Keratinocyte (primary cell): ENCODE data around the gene ABL2. TPM values are rescaled to one million over a fixed set of nuclear protein-coding genes. Genes with fewer than 3 reads are reported as not detected.

Experiments
- DNase-seq: peaks from one replicate; pipeline ENCODE4 v3.0.0-alpha.2; 2011; ENCODE audit warnings: low read depth, missing footprints, low spot score
- FAIRE-seq: peaks from 2 replicates; lab custom pipeline; 2011; peaks lifted over from hg19 to GRCh38; lab: Jason Lieb, UNC
- H2AFZ ChIP-seq: 2 replicates; pipeline ENCODE4 v1.6.0; 2012; ENCODE audit warnings: low read length, control low read depth, inconsistent platforms; ENCODE audit not compliant: control insufficient read depth
- H3K27ac ChIP-seq: 2 replicates; pipeline ENCODE4 v1.5.1; 2011; ENCODE audit warnings: low read length; ENCODE audit not compliant: control insufficient read depth, insufficient read depth
- H3K27me3 ChIP-seq: 3 replicates; pipeline ENCODE4 v1.6.0; 2011; ENCODE audit warnings: low read length; ENCODE audit not compliant: control insufficient read depth, insufficient read depth; ENCODE audit errors: extremely low read depth
- H3K36me3 ChIP-seq, 2 experiments: 2 replicates in 1 of 2; 3 replicates in 1 of 2; pipeline ENCODE4 v1.5.1; 2011; ENCODE audit warnings: low read length in 2 of 2, mild to moderate bottlenecking in 1 of 2; ENCODE audit not compliant: control insufficient read depth in 2 of 2, insufficient read depth in 2 of 2; ENCODE audit errors: extremely low read depth in 1 of 2
- H3K4me1 ChIP-seq: 3 replicates; pipeline ENCODE4 v1.5.1; 2011; ENCODE audit warnings: low read length; ENCODE audit not compliant: control insufficient read depth, insufficient read depth; ENCODE audit errors: extremely low read depth
- H3K4me2 ChIP-seq: 3 replicates; pipeline ENCODE4 v1.6.0; 2011; ENCODE audit warnings: low read depth, low read length; ENCODE audit not compliant: control insufficient read depth, insufficient read depth; ENCODE audit errors: extremely low read depth
- H3K4me3 ChIP-seq, 3 experiments: fragments of 200-600 bp in 1 of 3; sonication (generic) in 1 of 3; 2 replicates in 2 of 3; 3 replicates in 1 of 3; pipeline ENCODE4 v1.5.1; 2011 to 2016; ENCODE audit warnings: low read length in 3 of 3, mild to moderate bottlenecking in 3 of 3, control low read depth in 2 of 3, inconsistent platforms in 1 of 3, low read depth in 1 of 3, mixed read lengths in 1 of 3, mixed run types in 1 of 3, moderate library complexity in 1 of 3; ENCODE audit not compliant: control insufficient read depth in 2 of 3, insufficient read depth in 2 of 3; ENCODE audit errors: extremely low read depth in 1 of 3
- H3K79me2 ChIP-seq: 2 replicates; pipeline ENCODE4 v1.6.0; 2012; ENCODE audit warnings: low read length; ENCODE audit not compliant: control insufficient read depth, insufficient read depth
- H3K9ac ChIP-seq: 3 replicates; pipeline ENCODE4 v1.6.0; 2011; ENCODE audit warnings: low read length; ENCODE audit not compliant: control insufficient read depth, insufficient read depth; ENCODE audit errors: extremely low read depth
- H3K9me1 ChIP-seq: 3 replicates; pipeline ENCODE4 v1.6.0; 2011; ENCODE audit warnings: low read length; ENCODE audit not compliant: control insufficient read depth, insufficient read depth; ENCODE audit errors: extremely low read depth
- H3K9me3 ChIP-seq: 2 replicates; pipeline ENCODE4 v1.5.1; 2012; ENCODE audit warnings: low read depth, low read length; ENCODE audit not compliant: control insufficient read depth
- H4K20me1 ChIP-seq: 3 replicates; pipeline ENCODE4 v1.6.0; 2011; ENCODE audit warnings: low read length; ENCODE audit not compliant: control insufficient read depth, insufficient read depth; ENCODE audit errors: extremely low read depth
- EZH2 ChIP-seq: IDR thresholded peaks from one replicate; pipeline ENCODE4 v1.6.1; 2012; ENCODE audit warnings: inconsistent platforms, mild to moderate bottlenecking, low read length, moderate library complexity
- dilution Hi-C: fragments of 300-500 bp; cut with MboI; formaldehyde crosslinking; loops from one replicate; pipeline ENCODE4 v1.7.0; 2020; ENCODE audit warnings: low sequenced_read_pairs; ENCODE audit not compliant: extremely low pct_ligation_motif_present
- polyA plus RNA-seq, 5 experiments: library from polyadenylated mRNA; depleted of rRNA in 3 of 5; stranded (reverse) in 3 of 5; stranded (forward) in 1 of 5; unstranded in 1 of 5; fragments of >200 nt; gene quantifications; 1 replicate in 1 of 5; 2 replicates in 3 of 5; 3 replicates in 1 of 5; pipeline versions ENCODE4 v1.2.1 to v1.2.3, GENCODE V29; 2011 to 2012; ENCODE audit warnings: missing spikeins in 2 of 5, low read depth in 1 of 5, low replicate concordance in 1 of 5
- TF ChIP-seq, protein P1 (sequence below), 3 experiments: IDR thresholded peaks in 1 of 3; conservative IDR thresholded peaks in 1 of 3; optimal IDR thresholded peaks in 1 of 3; 2 replicates in 2 of 3; 3 replicates in 1 of 3; pipeline versions ENCODE3 to v1.5.1; 2011; ENCODE audit warnings: low read length in 3 of 3, mild to moderate bottlenecking in 3 of 3, moderate library complexity in 2 of 3, control low read depth in 1 of 3, inconsistent platforms in 1 of 3; ENCODE audit not compliant: insufficient read depth in 2 of 3; ENCODE audit errors: extremely low read depth in 1 of 3

ABL2 gene
- polyA plus RNA-seq, 1 donor (not counting 4 experiments of a cell fraction or from before 2014, with no cell fraction given) = 37.6 TPM

DNA sequence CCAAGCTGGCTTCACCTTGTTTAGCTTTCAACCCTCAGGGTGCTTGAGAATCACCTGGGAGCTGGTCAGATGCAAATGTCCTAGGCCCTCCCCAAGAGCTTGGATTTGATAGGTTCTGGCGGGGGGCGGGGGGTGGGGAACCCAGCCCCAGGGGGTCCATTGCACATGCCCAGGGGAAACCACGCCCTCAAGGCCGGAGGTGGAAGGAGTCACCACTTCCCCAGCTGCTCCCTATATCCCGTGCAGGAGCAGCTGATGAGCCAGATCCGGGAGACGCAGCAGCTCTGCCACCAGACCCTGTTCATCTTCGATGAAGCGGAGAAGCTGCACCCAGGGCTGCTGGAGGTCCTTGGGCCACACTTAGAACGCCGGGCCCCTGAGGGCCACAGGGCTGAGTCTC lies 141.8 kb downstream of the ABL2 start:
- H3K36me3 ChIP-seq = peaks cover 27 to 28% of the 10 kb centered on the region in 2 experiments
- no peaks in the 10 kb centered on the region for H3K27me3 ChIP-seq
- no peak overlapping the region for H3K4me2 ChIP-seq
- dilution Hi-C loops = no loop called here
- no peaks in the 10 kb centered on the region for H3K9me3 ChIP-seq
- peaks cover 14% of the 10 kb centered on the region for H3K79me2 ChIP-seq
- H4K20me1 ChIP-seq = no peaks in the 10 kb centered on the region
- H2AFZ ChIP-seq = no peak overlapping the region
- TF ChIP-seq EZH2 = no peak
- TF ChIP-seq, protein P1, sequence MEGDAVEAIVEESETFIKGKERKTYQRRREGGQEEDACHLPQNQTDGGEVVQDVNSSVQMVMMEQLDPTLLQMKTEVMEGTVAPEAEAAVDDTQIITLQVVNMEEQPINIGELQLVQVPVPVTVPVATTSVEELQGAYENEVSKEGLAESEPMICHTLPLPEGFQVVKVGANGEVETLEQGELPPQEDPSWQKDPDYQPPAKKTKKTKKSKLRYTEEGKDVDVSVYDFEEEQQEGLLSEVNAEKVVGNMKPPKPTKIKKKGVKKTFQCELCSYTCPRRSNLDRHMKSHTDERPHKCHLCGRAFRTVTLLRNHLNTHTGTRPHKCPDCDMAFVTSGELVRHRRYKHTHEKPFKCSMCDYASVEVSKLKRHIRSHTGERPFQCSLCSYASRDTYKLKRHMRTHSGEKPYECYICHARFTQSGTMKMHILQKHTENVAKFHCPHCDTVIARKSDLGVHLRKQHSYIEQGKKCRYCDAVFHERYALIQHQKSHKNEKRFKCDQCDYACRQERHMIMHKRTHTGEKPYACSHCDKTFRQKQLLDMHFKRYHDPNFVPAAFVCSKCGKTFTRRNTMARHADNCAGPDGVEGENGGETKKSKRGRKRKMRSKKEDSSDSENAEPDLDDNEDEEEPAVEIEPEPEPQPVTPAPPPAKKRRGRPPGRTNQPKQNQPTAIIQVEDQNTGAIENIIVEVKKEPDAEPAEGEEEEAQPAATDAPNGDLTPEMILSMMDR (optimal IDR thresholded peaks at IDR 0.05 in 1 of 3, IDR thresholded peaks at IDR 0.05 in 1 of 3, conservative IDR thresholded peaks at IDR 0.05 in 1 of 3; ENCODE audit: extremely low read depth in 1 of 3, insufficient read depth in 2 of 3, low read length in 3 of 3) = no peak
- DNase-seq = no peak
- no peak overlapping the region for H3K4me3 ChIP-seq
- no peak overlapping the region for H3K27ac ChIP-seq
- no peaks in the 10 kb centered on the region for H3K9me1 ChIP-seq
- no peak for FAIRE-seq
- peaks cover 8% of the 10 kb centered on the region for H3K4me1 ChIP-seq
- H3K9ac ChIP-seq = no peak overlapping the region

DNA sequence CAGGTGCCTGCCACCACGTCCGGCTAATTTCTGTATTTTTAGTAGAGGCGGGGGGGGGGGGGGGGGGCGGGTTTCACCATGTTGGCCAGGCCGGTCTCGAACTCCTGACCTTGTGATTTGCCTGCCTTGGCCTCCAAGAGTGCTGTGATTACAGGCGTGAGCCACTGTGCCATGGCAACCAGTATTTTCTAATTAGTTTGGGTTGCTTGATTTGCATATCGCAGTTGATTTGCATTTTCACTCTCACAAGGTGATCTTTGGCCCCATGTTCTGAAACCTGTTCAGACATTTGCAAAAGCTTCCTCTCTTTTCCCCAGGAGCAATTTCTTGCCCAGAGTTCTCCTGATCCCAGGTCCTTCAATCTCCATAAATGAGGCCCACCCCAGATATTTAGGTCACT lies 145.9 kb downstream of the ABL2 start:
- no peak for TF ChIP-seq EZH2
- TF ChIP-seq, protein P1 (optimal IDR thresholded peaks at IDR 0.05 in 1 of 3, IDR thresholded peaks at IDR 0.05 in 1 of 3, conservative IDR thresholded peaks at IDR 0.05 in 1 of 3; ENCODE audit: extremely low read depth in 1 of 3, insufficient read depth in 2 of 3, low read length in 3 of 3) = no peak
- Histone ChIP-seq H3K27me3 (no peaks in the 10 kb centered on the region), H3K4me2 (peak overlapping the region; percentile 97), H3K9me1 (no peaks in the 10 kb centered on the region), H3K27ac (no peak overlapping the region), H3K4me3 (peak overlapping the region in 1 of 3 experiments; percentile 12), H2AFZ (no peak overlapping the region), H3K36me3 (peaks cover under 1 to 15% of the 10 kb centered on the region in 2 experiments), H4K20me1 (no peaks in the 10 kb centered on the region), H3K9me3 (no peaks in the 10 kb centered on the region), H3K9ac (no peak overlapping the region), H3K79me2 (peaks cover 19% of the 10 kb centered on the region), H3K4me1 (peaks cover 17% of the 10 kb centered on the region)
- no peak for FAIRE-seq
- dilution Hi-C loops = no loop called here
- DNase-seq = no peak
